SK-N-SH (cell line): ENCODE data around the gene SSTR4. TPM values are rescaled to one million over a fixed set of nuclear protein-coding genes. Genes with fewer than 3 reads are reported as not detected.

ENCODE experiments used
- CTCF ChIA-PET: fragments of 300-600, 350-600 bp; formaldehyde crosslinking; extraction: SDS; loops from one replicate; lab custom pipeline; 2021; lab: Yijun Ruan, JAX
- POLR2A ChIA-PET: fragments of 350-600 bp; sonication (Branson Sonifier 250); formaldehyde crosslinking; extraction: SDS; loops from one replicate; lab custom pipeline; 2020; ENCODE audit warnings: antibody characterized with exemption, inconsistent platforms; lab: Yijun Ruan, JAX
- DNase-seq: peaks from one replicate; pipeline ENCODE4 v3.0.0; 2012
- H2AFZ ChIP-seq: fragments of 200-600 bp; sonication (generic); 2 replicates; pipeline ENCODE4 v1.8.1; 2016; ENCODE audit warnings: antibody characterized with exemption, mild to moderate bottlenecking, low read depth
- H3F3A ChIP-seq: fragments of 200-600 bp; sonication (generic); replicated peaks from 2 replicates; pipeline ENCODE3; 2016; ENCODE audit warnings: antibody characterized with exemption, mild to moderate bottlenecking; ENCODE audit not compliant: insufficient read depth
- H3K27ac ChIP-seq, 2 experiments: fragments of 200-500 bp in 1 of 2; fragments of 200-600 bp in 1 of 2; sonication (Bioruptor generic) in 1 of 2; sonication (generic), shearing (Covaris generic) in 1 of 2; 2 replicates each; pipeline versions ENCODE4 v1.5.1 to v1.6.1; 2014 to 2016; ENCODE audit warnings: low read depth in 2 of 2, inconsistent platforms in 1 of 2, low read length in 1 of 2, mild to moderate bottlenecking in 1 of 2, mixed read lengths in 1 of 2
- H3K27me3 ChIP-seq: fragments of 200-600 bp; sonication (generic), shearing (Covaris generic); 2 replicates; pipeline ENCODE4 v1.6.1; 2016; ENCODE audit warnings: mixed run types; ENCODE audit not compliant: insufficient read depth
- H3K36me3 ChIP-seq, 2 experiments: fragments of 200-500 bp in 1 of 2; fragments of 200-600 bp in 1 of 2; sonication (Bioruptor generic) in 1 of 2; sonication (generic) in 1 of 2; replicated peaks in 1 of 2; 2 replicates each; pipeline versions ENCODE3 to v1.5.1; 2014 to 2016; ENCODE audit warnings: low read length in 1 of 2, mild to moderate bottlenecking in 1 of 2; ENCODE audit not compliant: insufficient read depth in 2 of 2, control insufficient read depth in 1 of 2
- H3K4me1 ChIP-seq, 2 experiments: fragments of 200-500 bp in 1 of 2; fragments of 200-600 bp in 1 of 2; sonication (Bioruptor generic) in 1 of 2; sonication (generic), shearing (Covaris generic) in 1 of 2; 2 replicates each; pipeline versions ENCODE4 v1.5.1 to v1.6.1; 2014 to 2016; ENCODE audit warnings: low read depth in 1 of 2, low read length in 1 of 2, mixed run types in 1 of 2; ENCODE audit not compliant: insufficient read depth in 2 of 2, control insufficient read depth in 1 of 2
- H3K4me2 ChIP-seq: fragments of 200-600 bp; sonication (generic), shearing (Covaris generic); 2 replicates; pipeline ENCODE4 v1.6.1; 2017; ENCODE audit warnings: mixed run types
- H3K4me3 ChIP-seq, 2 experiments: fragments of 200-500 bp in 1 of 2; fragments of 200-600 bp in 1 of 2; sonication (Bioruptor generic) in 1 of 2; sonication (generic), shearing (Covaris generic) in 1 of 2; 2 replicates each; pipeline versions ENCODE4 v1.5.1 to v1.8.1; 2014 to 2016; ENCODE audit warnings: low read depth in 2 of 2, inconsistent platforms in 1 of 2, low read length in 1 of 2, mild to moderate bottlenecking in 1 of 2, mixed read lengths in 1 of 2, moderate library complexity in 1 of 2
- H3K79me2 ChIP-seq: fragments of 200-600 bp; sonication (generic); 2 replicates; pipeline ENCODE4 v1.8.1; 2017; ENCODE audit warnings: mild to moderate bottlenecking; ENCODE audit not compliant: insufficient read depth
- H3K9ac ChIP-seq: fragments of 200-600 bp; sonication (generic); 2 replicates; pipeline ENCODE4 v1.6.1; 2017; ENCODE audit warnings: mixed run types
- H3K9me2 ChIP-seq: fragments of 200-600 bp; sonication (generic); 2 replicates; pipeline ENCODE4 v1.6.1; 2017; ENCODE audit warnings: mixed run types
- H3K9me3 ChIP-seq: fragments of 200-600 bp; sonication (generic); 2 replicates; pipeline ENCODE4 v1.6.1; 2017; ENCODE audit warnings: mixed run types, mild to moderate bottlenecking, moderate library complexity
- H4K20me1 ChIP-seq: fragments of 200-600 bp; sonication (generic); 2 replicates; pipeline ENCODE4 v1.6.1; 2017; ENCODE audit warnings: mild to moderate bottlenecking, mixed run types; ENCODE audit not compliant: insufficient read depth
- EZH2phosphoT487 ChIP-seq: fragments of 200-600 bp; sonication (generic); IDR thresholded peaks from 2 replicates; pipeline ENCODE4 v1.6.1; 2017; ENCODE audit warnings: low read depth, mixed run types, mild to moderate bottlenecking, antibody characterized with exemption, moderate library complexity, borderline replicate concordance
- GABPA ChIP-seq: IDR thresholded peaks from 2 replicates; pipeline ENCODE4 v1.4.0; 2012; ENCODE audit warnings: low read depth, mild to moderate bottlenecking
- GATA2 ChIP-seq: sonication (generic); formaldehyde crosslinking; IDR thresholded peaks from 2 replicates; pipeline ENCODE4 v1.5.0; 2020; ENCODE audit warnings: mild to moderate bottlenecking, missing genetic modification reagents
- JUND ChIP-seq: IDR thresholded peaks from 2 replicates; pipeline ENCODE4 v1.4.0; 2012
- MEF2A ChIP-seq: IDR thresholded peaks from 2 replicates; pipeline ENCODE4 v1.4.0; 2012; ENCODE audit warnings: low read depth, borderline replicate concordance
- NFIC ChIP-seq: IDR thresholded peaks from 2 replicates; pipeline ENCODE4 v1.4.0; 2012; ENCODE audit warnings: borderline replicate concordance
- POLR2AphosphoS5 ChIP-seq: IDR thresholded peaks from 2 replicates; pipeline ENCODE4 v1.6.1; 2012; ENCODE audit warnings: low read depth, low read length
- RAD21 ChIP-seq: IDR thresholded peaks from 2 replicates; pipeline ENCODE4 v1.6.1; 2012; ENCODE audit warnings: mild to moderate bottlenecking, low read length
- RCOR1 ChIP-seq: fragments of 150-350 bp; IDR thresholded peaks from 2 replicates; pipeline ENCODE4 v1.6.1; 2017; ENCODE audit warnings: antibody characterized with exemption, low read length
- SIN3A ChIP-seq: IDR thresholded peaks from 2 replicates; pipeline ENCODE4 v1.6.1; 2012; ENCODE audit warnings: low read depth, mild to moderate bottlenecking, low read length, moderate library complexity, borderline replicate concordance
- SMC3 ChIP-seq: IDR thresholded peaks from 2 replicates; pipeline ENCODE4 v1.6.1; 2012; ENCODE audit warnings: low read depth, low read length, improper control_type of control experiment
- TAF1 ChIP-seq: IDR thresholded peaks from 2 replicates; pipeline ENCODE4 v1.6.1; 2012; ENCODE audit warnings: low read depth, mild to moderate bottlenecking, low read length, moderate library complexity, borderline replicate concordance
- TCF12 ChIP-seq: IDR thresholded peaks from 2 replicates; pipeline ENCODE4 v1.4.0; 2012
- TEAD4 ChIP-seq: IDR thresholded peaks from 2 replicates; pipeline ENCODE4 v1.4.0; 2012; ENCODE audit warnings: mild to moderate bottlenecking, borderline replicate concordance; ENCODE audit not compliant: insufficient read depth
- YY1 ChIP-seq: IDR thresholded peaks from 2 replicates; pipeline ENCODE4 v1.4.0; 2012; ENCODE audit warnings: low read depth, mild to moderate bottlenecking
- WGBS: methylation state at CpG from one replicate; pipeline ENCODE4 v1.1.6; 2017; ENCODE audit warnings: low lambda C conversion rate; 5-methylcytosine and 5-hydroxymethylcytosine counted together
- polyA plus RNA-seq, 3 experiments: library from polyadenylated mRNA; depleted of rRNA; stranded (reverse); fragments of >200 nt; gene quantifications; 2 replicates each; pipeline ENCODE4 v1.2.3, GENCODE V29; 2012
- TF ChIP-seq, protein P1 (sequence below): fragments of 150-350 bp; IDR thresholded peaks from 2 replicates; pipeline ENCODE4 v1.6.1; 2017; ENCODE audit warnings: antibody characterized with exemption, low read length, low read depth, borderline replicate concordance
- TF ChIP-seq, protein P2 (sequence below): IDR thresholded peaks from 2 replicates; pipeline ENCODE4 v1.6.1; 2012; ENCODE audit warnings: mild to moderate bottlenecking, low read depth, low read length, moderate library complexity
- TF ChIP-seq, protein P3 (sequence below): fragments of 200-600 bp; sonication (generic); IDR thresholded peaks from 2 replicates; pipeline ENCODE4 v1.6.1; 2017; ENCODE audit warnings: antibody characterized with exemption, mild to moderate bottlenecking, moderate library complexity
- TF ChIP-seq, protein P4 (sequence below): IDR thresholded peaks from 2 replicates; pipeline ENCODE4; 2012
- TF ChIP-seq, protein P5 (sequence below): IDR thresholded peaks from 2 replicates; pipeline ENCODE4 v1.4.0; 2012; ENCODE audit warnings: low read depth, borderline replicate concordance

SSTR4 gene
- polyA plus RNA-seq, 1 of the 3 experiments (the other 2 are of a cell fraction) = not detected

DNA sequence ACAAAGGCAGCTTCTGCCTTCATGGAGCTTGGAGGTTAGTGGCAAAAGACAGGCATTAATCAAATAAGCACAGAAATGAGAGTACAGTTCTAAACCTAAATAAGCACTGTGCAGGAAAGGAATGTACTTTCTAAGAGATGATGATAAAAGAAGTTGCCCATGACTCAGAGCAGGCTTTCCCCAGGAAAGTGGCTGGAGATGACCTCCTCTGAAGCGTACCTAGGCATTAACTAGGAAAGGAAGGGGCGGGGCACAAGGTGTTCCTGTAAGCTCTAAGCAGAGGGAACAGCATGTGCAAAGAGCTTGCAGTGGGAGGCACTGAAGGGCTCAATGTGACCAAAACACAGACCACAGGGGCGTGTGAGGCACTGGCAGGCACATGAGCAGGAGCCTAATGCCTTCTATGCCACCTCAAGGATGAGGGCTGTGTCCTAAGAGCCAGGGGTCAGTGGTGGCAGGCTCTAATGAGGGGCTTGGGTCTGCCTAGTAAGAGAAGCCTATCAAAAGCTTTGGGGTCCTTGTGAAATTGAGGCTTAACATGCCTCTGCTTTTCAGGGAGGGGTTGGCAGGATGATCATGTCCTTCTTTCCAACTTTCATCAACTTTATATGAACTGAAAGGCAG, 4.9 kb downstream of the SSTR4 start (continued):
- no peak for TF ChIP-seq GABPA
- no peak for TF ChIP-seq NFIC
- TF ChIP-seq RAD21 = no peak
- no peak for TF ChIP-seq GATA2 (CRISPR knock-in tag)
- TF ChIP-seq, protein P1, sequence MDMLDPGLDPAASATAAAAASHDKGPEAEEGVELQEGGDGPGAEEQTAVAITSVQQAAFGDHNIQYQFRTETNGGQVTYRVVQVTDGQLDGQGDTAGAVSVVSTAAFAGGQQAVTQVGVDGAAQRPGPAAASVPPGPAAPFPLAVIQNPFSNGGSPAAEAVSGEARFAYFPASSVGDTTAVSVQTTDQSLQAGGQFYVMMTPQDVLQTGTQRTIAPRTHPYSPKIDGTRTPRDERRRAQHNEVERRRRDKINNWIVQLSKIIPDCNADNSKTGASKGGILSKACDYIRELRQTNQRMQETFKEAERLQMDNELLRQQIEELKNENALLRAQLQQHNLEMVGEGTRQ = no peak
- no peak for TF ChIP-seq YY1
- TF ChIP-seq, protein P2, sequence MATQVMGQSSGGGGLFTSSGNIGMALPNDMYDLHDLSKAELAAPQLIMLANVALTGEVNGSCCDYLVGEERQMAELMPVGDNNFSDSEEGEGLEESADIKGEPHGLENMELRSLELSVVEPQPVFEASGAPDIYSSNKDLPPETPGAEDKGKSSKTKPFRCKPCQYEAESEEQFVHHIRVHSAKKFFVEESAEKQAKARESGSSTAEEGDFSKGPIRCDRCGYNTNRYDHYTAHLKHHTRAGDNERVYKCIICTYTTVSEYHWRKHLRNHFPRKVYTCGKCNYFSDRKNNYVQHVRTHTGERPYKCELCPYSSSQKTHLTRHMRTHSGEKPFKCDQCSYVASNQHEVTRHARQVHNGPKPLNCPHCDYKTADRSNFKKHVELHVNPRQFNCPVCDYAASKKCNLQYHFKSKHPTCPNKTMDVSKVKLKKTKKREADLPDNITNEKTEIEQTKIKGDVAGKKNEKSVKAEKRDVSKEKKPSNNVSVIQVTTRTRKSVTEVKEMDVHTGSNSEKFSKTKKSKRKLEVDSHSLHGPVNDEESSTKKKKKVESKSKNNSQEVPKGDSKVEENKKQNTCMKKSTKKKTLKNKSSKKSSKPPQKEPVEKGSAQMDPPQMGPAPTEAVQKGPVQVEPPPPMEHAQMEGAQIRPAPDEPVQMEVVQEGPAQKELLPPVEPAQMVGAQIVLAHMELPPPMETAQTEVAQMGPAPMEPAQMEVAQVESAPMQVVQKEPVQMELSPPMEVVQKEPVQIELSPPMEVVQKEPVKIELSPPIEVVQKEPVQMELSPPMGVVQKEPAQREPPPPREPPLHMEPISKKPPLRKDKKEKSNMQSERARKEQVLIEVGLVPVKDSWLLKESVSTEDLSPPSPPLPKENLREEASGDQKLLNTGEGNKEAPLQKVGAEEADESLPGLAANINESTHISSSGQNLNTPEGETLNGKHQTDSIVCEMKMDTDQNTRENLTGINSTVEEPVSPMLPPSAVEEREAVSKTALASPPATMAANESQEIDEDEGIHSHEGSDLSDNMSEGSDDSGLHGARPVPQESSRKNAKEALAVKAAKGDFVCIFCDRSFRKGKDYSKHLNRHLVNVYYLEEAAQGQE = no peak
- TF ChIP-seq, protein P3, sequence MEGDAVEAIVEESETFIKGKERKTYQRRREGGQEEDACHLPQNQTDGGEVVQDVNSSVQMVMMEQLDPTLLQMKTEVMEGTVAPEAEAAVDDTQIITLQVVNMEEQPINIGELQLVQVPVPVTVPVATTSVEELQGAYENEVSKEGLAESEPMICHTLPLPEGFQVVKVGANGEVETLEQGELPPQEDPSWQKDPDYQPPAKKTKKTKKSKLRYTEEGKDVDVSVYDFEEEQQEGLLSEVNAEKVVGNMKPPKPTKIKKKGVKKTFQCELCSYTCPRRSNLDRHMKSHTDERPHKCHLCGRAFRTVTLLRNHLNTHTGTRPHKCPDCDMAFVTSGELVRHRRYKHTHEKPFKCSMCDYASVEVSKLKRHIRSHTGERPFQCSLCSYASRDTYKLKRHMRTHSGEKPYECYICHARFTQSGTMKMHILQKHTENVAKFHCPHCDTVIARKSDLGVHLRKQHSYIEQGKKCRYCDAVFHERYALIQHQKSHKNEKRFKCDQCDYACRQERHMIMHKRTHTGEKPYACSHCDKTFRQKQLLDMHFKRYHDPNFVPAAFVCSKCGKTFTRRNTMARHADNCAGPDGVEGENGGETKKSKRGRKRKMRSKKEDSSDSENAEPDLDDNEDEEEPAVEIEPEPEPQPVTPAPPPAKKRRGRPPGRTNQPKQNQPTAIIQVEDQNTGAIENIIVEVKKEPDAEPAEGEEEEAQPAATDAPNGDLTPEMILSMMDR = no peak
- TF ChIP-seq, protein P4, sequence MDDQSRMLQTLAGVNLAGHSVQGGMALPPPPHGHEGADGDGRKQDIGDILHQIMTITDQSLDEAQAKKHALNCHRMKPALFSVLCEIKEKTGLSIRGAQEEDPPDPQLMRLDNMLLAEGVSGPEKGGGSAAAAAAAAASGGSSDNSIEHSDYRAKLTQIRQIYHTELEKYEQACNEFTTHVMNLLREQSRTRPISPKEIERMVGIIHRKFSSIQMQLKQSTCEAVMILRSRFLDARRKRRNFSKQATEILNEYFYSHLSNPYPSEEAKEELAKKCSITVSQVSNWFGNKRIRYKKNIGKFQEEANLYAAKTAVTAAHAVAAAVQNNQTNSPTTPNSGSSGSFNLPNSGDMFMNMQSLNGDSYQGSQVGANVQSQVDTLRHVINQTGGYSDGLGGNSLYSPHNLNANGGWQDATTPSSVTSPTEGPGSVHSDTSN = no peak
- TF ChIP-seq JUND = no peak

DNA sequence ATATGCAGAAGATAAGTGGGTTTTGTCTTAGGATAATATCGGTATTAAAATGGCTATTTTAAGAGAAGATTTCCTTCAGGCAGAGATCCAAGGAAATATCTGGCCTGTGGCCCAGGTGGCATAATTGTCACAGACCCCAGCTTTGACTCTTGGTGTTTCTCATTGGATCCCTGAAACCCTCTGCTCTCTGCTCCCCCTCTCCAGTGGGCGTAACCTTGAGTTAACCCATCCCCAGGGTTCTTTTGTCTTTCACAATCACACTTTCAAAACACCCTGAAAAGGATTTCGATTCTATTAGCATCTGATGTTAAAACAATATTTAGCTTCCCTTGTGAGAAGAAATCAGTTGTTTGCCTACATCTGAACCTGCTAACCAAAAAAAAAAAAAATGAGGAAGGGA, 7.2 kb downstream of the SSTR4 start:
- Histone ChIP-seq H3K4me1 (no peaks in the 10 kb centered on the region), H3K4me3 (no peak overlapping the region), H3K27ac (no peak overlapping the region), H3K4me2 (no peak overlapping the region), H4K20me1 (no peaks in the 10 kb centered on the region), H3F3A (no peaks in the 10 kb centered on the region), H3K9ac (no peak overlapping the region), H2AFZ (no peak overlapping the region), H3K36me3 (no peaks in the 10 kb centered on the region), H3K27me3 (peaks cover 95% of the 10 kb centered on the region), H3K9me2 (no peaks in the 10 kb centered on the region), H3K79me2 (no peaks in the 10 kb centered on the region), H3K9me3 (no peaks in the 10 kb centered on the region)
- ChIA-PET POLR2A (no interaction called here), CTCF (no interaction called here)
- 18% methylated on average over 3 of the region's 3 CpGs for WGBS
- DNase-seq = no peak
- no peak for TF ChIP-seq RCOR1
- TF ChIP-seq, protein P5, sequence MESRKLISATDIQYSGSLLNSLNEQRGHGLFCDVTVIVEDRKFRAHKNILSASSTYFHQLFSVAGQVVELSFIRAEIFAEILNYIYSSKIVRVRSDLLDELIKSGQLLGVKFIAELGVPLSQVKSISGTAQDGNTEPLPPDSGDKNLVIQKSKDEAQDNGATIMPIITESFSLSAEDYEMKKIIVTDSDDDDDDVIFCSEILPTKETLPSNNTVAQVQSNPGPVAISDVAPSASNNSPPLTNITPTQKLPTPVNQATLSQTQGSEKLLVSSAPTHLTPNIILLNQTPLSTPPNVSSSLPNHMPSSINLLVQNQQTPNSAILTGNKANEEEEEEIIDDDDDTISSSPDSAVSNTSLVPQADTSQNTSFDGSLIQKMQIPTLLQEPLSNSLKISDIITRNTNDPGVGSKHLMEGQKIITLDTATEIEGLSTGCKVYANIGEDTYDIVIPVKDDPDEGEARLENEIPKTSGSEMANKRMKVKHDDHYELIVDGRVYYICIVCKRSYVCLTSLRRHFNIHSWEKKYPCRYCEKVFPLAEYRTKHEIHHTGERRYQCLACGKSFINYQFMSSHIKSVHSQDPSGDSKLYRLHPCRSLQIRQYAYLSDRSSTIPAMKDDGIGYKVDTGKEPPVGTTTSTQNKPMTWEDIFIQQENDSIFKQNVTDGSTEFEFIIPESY = no peak
- no peak for TF ChIP-seq TEAD4
- no peak for TF ChIP-seq EZH2phosphoT487
- TF ChIP-seq RAD21 = no peak
- TF ChIP-seq JUND = no peak
- TF ChIP-seq TCF12 = no peak
- no peak for TF ChIP-seq SMC3
- TF ChIP-seq POLR2AphosphoS5 = no peak
- TF ChIP-seq, protein P4 = no peak
- TF ChIP-seq SIN3A = no peak
- TF ChIP-seq MEF2A = no peak
- no peak for TF ChIP-seq TAF1
